SKM-1 (cell line): Measurements from ENCODE around the gene RAD54L2.
A peak's percentile ranks its signal among the peaks of the same experiment; 100 is the strongest.
"Not testable (repeated sequence)": the region's sequence is repeated elsewhere in the genome, so short reads cannot be mapped to it uniquely, and the experiment has no call there.

Source experiments
- DNase-seq: peaks from one replicate; lab custom pipeline; 2025; ENCODE audit not compliant: unreplicated experiment; lab: John Stamatoyannopoulos, UW

Gene RAD54L2

GRCh38 chr3:51538459-51539290 lies at the start of gene RAD54L2:
Gene RAD54L2, plus strand, starts transcription at chr3:51538719. Its CDS starts 51,702 bp downstream, at chr3:51590421.
- no peak for DNase-seq

DNA sequence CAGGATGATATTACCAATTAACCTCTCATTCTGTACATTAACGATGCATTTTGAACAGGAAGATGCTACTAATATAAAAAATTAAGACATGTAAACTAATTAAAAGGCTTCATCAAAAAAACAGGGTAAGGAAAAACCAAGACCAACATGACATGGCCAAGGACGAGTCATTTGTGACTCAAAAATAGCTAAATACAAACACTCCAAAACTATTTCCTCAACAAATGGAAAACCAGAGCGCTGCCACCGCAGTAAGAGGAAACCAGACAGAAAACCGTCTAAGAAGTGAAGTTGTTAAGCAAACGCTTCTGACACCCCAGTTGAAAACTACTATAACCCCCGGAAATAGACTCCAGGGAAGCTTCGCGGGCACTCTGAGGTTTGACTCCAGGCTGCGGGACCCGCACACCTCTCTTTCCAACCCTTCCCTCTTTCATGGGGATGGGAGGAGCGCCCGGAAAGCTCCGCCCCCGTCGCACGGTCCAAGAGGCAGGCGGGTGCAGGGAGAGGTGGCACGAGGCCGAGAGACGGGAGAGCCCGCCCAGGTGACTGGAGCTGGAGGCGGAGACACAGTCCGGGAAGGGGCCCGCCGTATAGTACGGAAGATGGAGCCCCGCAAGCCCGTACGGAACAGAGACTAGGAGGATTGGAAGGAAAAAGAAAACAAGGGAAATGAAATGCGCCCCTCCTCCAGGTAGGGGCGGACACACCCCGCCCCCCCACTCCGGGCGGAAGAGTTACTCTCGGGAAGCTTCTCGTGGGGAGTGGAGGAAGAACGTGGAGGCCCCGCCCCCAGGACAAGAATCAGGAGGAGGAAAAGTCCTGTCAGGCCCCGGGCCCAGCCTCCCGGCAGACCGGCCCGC lies 39.4 kb upstream of the RAD54L2 start:
- peak; percentile 90 for DNase-seq

GRCh38 chr3:51500632-51501131 lies 37.8 kb upstream of the RAD54L2 start:
- DNase-seq = no peak

DNA sequence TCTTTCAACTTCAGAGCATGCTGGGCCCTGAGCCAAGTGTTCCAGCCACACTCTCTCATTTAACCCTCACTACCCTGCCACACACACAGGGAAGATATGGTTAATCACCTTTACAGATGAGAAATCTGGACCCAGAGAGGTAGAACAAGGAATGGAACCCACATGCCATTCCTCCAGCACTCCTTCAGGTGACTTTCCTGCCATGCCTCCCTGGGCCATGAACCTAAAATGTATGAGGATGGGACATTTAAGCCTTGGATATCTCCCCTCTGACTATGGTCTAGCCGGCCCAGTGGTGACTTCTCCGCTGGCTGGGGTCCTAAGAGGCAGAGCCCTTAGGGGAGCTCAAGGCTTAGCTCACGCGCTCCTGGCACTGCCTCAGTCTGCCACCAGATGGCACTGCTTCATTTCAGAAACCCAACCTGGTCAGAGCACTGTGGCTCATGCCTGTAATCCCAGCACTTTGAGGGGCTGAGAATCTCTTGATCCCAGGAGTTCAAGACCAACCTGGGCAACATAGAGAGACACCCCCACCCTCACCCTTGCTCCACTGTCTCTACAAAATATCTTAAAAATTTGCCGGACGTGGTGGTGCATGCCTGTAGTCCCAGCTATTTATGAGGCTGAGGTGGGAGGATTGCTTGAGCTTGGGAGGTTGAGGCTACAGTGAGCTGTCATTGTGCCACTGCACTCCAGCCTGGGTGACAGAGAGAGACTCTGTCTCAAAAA lies 36.5 kb upstream of the RAD54L2 start:
- DNase-seq = peak; percentile 43

- DNase-seq = no peak
These were observed 36.0 kb upstream of the RAD54L2 start for GRCh38 chr3:51502562-51502910.

GRCh38 chr3:51503007-51503406 lies 35.5 kb upstream of the RAD54L2 start:
- no peak for DNase-seq

DNA sequence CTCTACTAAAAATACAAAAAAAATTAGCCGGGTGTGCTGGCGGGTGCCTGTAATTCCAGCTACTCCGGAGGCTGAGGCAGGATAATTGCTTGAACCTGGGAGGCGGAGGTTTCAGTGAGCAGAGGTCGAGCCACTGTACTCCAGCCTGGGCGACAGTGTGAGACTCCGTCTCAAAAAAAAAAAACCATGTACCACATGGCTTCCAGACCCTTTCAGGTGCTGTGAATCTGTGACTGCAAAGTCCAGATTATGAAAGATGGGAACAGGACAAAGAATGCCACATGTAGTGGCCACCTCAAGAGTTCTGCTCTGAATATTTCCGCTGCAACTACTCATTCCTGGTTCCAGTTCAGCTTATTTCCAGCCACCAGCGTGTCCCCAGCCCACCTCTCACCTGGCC lies 30.3 kb upstream of the RAD54L2 start:
- DNase-seq = no peak

DNA sequence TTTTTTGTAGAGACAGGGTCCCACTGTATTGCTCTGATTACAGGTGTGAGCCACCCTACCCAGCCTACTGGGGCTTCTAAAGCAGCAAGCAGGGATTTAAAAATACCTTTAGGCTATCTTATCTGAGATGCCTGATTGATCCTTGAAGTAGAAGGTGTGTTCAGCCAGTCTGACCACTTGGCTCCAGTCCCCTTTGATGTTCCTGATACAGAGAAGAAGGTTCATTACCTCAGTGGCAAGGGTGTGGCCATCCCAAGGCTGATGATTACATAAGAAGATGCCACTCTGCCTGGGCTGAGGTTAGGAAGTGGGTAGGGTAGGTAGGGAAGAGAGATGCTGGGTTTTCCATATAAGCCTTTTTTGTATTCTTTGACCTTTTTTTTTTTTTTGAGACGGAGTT lies 27.5 kb upstream of the RAD54L2 start:
- no peak for DNase-seq

- no peak for DNase-seq
These were observed 24.3 kb upstream of the RAD54L2 start for GRCh38 chr3:51514210-51514609.

- DNase-seq = no peak
These were observed 18.7 kb upstream of the RAD54L2 start for GRCh38 chr3:51519848-51520247.

- DNase-seq = not testable (repeated sequence)
These were observed 17.4 kb upstream of the RAD54L2 start for GRCh38 chr3:51520906-51521730.

GRCh38 chr3:51522273-51522962 lies 16.1 kb upstream of the RAD54L2 start:
- DNase-seq = no peak

DNA sequence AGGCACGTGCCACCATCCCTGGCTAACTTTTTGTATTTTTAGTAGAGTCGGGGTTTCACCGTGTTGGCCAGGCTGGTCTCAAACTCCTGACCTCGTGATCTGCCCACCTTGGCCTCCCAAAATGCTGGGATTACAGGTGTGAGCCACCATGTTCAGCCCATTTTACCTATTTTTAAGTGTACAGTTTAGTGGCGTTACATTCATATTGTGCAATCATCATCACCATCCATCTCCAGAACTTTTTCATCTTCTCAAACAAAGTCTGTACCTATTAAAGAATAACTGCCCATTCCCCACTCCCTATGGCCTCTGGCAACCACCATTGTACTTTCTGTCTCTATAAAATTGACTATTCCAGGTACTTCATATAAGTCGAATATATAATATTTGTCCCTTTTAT lies 13.6 kb upstream of the RAD54L2 start:
- DNase-seq = not testable (repeated sequence)

- no peak for DNase-seq
These were observed 8.0 kb upstream of the RAD54L2 start for GRCh38 chr3:51530485-51530884.

DNA sequence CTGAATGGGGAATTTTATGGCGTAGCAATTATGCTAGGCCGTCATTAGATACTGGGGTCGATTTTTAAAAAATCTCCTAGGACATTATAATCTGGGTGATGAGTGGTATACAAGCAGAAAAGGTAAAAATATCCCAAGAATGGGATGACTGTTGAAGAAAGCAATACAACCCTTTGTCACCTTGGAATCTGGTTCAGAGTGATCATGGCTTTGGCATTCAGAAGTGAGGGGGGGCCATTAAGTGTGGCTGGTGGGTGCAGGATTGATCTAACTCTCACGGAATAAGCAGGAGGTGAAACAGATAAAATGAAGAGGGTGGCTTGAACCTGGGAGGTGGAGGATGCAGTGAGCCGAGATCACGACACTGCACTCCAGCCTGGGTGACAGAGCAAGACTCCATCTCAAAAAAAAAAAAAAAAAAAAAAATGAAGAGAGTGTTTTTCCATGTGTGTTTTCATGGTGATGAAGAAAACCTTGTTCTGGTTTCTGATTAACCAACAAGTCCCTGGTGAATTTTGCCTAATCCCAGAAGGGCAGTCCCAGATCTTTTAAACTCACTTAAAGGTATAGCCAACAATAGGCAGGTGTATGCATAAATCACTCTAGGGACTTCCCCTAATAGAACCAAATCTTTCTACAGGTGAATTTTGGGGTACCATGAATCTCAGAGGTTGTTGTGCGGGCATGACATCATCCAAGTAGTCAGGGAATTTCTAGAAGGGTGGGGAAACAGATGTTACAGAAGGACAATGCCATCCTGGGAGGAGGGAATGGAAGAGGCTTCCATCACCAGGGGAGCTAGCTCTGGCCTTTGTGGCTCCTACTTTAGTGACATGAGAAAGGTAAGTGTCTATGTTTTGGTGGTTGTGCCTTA lies 3.1 kb upstream of the RAD54L2 start:
- DNase-seq = no peak

DNA sequence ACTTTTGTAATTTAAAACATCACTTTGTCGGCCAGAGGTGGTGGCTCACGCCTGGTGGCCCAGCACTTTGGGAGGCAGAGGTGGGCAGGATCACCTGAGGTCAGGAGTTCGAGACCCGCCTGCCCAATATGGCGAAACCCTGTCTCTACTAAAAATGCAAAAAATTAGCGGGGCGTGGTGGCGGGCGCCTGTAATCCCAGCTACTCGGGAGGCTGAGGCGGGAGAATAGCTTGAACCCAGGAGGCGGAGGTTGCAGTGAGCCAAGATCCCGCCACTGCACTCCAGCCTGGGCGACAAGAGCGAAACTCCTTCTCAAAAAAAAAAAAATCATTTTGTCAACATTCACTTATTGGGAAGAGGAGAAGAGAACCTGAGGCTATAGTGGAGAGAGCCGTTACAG lies 888 bp upstream of the RAD54L2 start:
- DNase-seq = not testable (repeated sequence)

DNA sequence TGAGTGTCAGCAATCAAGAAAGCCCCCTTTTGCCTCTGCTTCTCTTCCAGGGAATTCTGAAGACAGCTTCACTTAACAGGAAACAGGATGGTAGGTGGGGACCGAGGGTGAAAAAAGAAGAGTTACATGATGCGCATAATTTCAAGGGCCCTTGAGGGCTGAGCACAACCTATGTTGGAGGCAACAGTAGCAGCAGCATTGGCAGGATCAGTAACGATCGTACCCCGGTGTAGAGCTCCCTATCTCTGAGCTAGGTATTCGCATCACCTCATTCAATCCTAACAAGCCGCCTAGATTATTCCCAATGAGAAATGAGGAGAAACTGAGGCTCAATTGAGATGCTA lies 432 bp upstream of the RAD54L2 start:
- DNase-seq = no peak

GRCh38 chr3:51539291-51539941 lies 897 bp downstream of the RAD54L2 start:
- no peak for DNase-seq
